Muscle of arm (tissue), 12 donors: ENCODE measurements around the gene SIGLEC9. TPM values are rescaled to one million over a fixed set of nuclear protein-coding genes. Genes with fewer than 3 reads are reported as not detected.

Experiments
- DNase-seq: peaks from one replicate; pipeline ENCODE4 v3.0.0-alpha.2; 2013
- polyA plus RNA-seq, 12 donors: library from polyadenylated mRNA; unstranded; fragments of 120-200 nt; gene quantifications; one replicate each; pipeline ENCODE4 v1.2.1, GENCODE V29; 2013; ENCODE audit not compliant: insufficient read length in 12 of 12

The SIGLEC9 gene
- polyA plus RNA-seq, 12 donors, result 0.41 to 2.3 (median 0.87) TPM; not detected in 2

- DNase-seq, result no peak
These were observed 2.4 kb upstream of the SIGLEC9 start for GRCh38 chr19:51122112-51122981.

GRCh38 chr19:51123381-51123800, 1.3 kb upstream of the SIGLEC9 start:
- no peak for DNase-seq

DNA sequence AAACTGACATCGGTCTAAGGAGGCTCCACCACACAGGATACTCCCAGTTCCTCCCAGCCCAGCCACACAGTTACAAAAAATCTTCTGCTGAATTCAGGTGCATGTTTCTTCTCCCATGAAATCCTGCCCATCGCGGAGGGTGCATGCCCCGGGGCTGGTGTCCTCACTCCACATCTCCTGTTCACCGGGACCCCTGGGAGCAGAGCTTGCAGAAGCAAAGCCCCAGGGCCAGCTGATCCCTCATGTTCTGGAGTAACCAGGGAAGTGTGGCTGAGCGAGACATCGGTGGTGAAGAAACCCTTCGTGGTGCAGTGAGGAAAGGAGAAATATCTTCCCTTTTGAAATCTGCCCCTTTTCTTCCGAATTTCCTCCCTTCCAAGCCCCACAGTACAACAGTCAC, 904 bp upstream of the SIGLEC9 start:
- no peak for DNase-seq

DNA sequence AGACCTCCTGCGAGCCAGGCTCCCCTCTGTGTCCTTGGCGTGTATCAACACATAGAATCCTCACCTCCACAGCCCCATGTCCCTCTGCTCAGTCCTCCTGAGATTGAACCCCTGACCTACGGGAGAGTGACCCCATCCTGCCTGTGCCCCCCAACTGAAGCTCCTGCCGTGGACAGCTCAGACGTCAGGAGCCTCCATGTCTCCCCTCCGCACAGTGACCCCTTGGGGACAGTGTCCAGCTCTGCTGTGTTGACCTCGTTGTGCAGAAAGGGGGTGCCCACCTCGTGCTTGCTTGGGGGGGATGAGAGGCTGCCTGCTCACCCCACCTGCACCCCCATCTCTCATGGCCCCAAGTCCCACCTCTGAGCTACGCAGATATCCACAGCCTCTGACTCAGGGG, 490 bp upstream of the SIGLEC9 start:
- no peak for DNase-seq

DNA sequence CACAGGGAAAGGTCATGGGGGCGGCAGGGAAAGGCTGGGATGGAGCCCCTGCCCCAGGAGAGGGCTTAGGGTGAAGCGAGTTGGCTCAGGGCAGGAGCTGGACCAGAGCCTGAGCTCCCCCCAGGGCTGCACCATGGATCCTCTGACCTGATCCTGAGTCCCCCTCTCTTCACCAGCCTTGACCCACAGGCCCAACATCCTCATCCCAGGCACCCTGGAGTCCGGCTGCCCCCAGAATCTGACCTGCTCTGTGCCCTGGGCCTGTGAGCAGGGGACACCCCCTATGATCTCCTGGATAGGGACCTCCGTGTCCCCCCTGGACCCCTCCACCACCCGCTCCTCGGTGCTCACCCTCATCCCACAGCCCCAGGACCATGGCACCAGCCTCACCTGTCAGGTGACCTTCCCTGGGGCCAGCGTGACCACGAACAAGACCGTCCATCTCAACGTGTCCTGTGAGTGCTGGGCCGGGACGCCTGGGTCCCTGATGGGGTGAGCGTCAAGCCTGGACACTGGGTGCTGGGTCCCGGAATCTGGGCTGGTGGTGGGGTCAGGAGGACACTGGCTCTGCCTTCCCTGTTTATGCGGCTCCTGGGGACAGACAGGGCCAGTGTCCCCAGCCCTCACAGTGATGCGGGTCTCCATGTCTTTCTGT, 842 bp downstream of the SIGLEC9 start:
- no peak for DNase-seq

DNA sequence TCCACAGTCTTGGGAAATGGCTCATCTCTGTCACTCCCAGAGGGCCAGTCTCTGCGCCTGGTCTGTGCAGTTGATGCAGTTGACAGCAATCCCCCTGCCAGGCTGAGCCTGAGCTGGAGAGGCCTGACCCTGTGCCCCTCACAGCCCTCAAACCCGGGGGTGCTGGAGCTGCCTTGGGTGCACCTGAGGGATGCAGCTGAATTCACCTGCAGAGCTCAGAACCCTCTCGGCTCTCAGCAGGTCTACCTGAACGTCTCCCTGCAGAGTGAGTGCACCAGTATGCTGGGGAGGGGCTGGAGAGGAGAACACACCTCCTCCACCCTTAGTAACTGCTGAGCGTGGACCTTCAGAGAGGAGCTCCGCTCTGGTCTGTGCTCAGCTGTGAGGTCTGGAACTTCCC, 2.3 kb downstream of the SIGLEC9 start:
- no peak for DNase-seq

DNA sequence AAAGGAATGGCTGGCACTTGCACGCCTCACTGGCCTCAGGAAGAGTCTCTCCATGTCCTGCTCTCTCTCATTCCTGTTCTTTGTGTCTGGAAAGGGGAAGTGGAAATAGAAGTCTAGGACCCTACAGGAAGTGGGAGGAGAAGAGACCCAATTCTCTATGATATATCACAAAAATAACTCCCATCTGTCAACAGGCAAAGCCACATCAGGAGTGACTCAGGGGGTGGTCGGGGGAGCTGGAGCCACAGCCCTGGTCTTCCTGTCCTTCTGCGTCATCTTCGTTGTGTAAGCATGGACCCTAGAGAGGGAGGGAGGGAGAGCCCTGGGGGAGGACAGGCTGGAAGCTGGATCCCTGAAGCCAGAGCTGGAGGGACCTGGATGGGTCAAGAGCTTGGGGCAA, 3.0 kb downstream of the SIGLEC9 start:
- DNase-seq, result no peak

GRCh38 chr19:51128227-51128626, 3.5 kb downstream of the SIGLEC9 start:
- DNase-seq, result no peak

GRCh38 chr19:51129716-51130115, 5.0 kb downstream of the SIGLEC9 start:
- DNase-seq, result no peak

DNA sequence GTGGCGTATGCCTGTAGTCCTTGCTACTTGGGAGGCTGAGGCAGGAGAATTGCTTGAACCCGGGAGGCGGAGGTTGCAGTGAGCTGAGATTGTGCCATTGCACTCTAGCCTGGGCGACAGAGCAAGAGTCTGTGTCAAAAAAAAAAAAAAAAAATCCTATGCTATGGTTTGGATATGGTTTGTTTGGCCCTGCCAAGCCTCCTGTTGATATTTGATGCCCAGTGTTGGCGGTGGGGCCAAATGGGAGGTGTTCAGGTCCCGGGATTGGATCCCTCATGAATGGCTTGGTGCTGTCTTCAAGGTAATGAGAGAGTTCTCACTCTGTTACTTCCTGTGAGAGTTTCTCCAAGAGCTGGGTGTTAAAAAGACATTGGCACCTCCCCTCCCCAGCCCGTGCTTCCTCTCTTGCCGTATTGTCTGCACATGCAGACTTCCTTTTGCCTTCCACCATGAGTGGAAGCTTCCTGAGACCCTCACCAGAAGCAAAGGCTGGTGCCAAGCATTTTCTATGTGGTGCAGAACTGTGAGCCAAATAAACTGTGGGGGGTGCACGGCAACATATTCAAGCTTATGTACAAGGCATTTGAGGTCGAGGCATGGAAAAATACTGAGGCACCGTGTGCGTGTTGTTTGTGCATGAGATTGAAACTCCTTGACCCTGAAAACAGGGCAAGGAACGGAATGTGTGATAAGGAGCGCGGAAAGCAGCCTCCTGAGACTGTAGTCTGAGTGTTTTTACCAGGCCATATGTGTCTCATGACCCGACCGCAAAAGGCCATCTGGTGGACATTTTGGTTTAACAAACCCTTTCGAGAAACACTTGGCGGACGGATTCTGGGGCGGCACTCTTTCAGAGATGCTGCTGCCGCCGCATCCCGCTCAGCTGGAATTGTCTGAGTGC, 7.3 kb downstream of the SIGLEC9 start:
- no peak for DNase-seq

DNA sequence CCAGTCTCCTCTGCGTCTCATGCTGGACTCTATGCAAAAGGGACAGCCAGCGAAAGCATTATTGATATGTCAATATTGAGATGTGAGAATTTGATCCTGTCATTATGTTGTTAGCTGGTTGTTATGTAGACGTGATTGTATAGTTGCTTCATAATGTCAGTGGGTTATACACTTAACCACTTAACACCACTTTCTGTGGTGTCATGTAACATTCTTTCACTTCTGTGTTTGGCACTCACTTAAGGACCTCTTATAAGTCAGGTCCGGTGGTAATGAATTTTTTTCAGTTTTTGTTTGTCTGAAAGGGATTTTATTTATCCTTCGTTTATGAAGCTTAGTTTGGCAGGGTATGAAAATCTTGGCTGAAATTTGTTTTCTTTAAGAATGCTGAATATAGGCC, 10.3 kb downstream of the SIGLEC9 start:
- no peak for DNase-seq

GRCh38 chr19:51135986-51136762, 11.5 kb downstream of the SIGLEC9 start:
- no peak for DNase-seq

DNA sequence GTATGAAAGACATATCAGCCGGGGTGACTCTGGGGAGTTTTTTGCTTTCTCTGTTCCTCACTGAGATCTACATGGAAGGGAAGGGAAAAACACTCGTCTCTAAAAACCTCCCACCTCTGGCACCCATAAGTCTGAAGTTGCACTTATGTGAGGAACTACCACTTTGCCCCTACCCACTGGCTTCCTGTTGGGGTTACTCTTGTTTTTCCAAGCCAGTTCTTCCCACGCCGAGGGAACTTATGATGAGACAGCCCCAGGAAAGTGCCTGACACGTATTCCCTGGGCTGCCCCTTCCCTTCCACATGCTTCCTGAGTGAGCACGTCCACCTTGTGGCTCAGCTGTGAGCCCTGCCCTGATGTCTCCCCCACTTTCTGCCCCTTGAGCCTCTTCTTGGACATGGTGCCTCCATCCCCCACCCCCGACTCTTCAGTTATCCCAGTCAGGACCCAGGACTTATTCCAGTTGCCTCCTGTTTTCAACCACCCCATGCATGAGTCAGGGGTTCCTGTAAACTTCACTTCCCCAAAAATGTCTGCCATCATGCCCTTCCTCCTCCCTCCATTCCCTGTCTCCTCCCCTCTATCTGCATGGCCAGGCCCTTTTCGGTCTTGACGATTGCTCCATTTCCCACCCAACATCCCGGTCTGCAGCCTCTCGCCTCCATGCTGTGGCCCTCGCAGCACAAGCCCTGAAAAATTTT, 12.3 kb downstream of the SIGLEC9 start:
- no peak for DNase-seq

DNA sequence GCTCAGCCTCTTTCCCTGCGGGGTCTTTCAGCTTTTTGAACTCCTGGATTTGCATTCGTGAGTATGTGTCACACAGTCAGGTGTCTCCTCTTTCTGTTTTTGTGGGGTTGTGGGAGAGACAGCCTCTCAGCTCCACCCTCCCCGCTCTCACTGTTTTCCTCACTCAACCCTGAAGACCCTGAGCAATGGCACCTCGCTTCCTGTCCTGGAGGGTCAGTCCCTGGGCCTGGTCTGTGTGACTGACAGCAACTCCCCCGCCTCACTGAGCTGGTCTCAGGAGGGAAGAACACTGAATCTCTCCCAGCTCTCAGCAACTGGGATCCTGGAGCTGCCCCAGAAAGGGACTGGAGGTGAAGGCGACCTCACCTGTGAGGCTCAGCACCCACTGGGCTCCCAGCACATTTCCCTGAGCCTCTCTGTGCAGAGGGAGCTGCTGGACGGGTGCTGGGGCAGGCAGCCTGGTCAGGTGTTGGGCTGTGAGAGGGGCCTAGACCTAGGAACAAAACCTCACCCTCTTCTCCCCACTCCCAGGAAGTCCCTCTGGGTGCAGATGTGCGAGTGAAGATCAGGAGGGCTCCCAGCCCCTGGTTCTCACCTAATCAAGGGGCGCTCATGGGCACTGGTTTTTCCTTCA, 13.2 kb downstream of the SIGLEC9 start:
- no peak for DNase-seq

GRCh38 chr19:51138549-51138979, 13.9 kb downstream of the SIGLEC9 start:
- DNase-seq, result no peak

DNA sequence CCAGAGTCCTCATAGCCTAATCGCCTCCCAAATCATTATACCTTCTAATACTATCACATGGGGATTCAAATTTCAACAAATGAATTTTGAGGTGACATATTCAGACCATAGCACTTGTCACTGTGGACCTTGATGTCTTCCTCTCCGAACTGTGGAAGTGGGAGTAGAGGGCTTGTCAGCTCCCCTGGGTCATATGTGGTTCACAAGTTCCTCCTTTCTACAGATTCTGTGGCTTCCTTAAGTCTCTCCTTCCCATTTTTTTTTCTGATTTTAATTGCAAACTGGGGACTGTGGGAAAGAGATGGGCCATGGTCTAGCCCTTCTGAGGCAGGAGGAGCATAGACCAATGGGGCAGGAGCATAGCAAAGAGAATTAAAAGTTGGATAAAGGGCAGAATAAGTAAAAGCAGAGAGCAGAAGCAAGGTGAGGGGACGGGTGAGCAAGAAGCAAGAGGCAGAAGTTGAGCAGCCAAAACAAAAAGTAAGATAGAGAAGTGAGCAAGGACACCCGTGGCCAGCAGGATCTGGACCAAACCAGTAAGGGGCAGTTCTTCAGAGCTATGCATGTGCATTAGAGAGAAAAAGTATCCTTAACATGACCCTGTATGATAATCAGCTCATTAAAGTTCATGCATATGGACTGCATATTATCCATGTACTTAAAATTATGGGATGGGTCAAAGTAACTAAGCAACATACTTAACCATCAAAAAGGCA, 14.8 kb downstream of the SIGLEC9 start:
- no peak for DNase-seq

- DNase-seq, result no peak
These were observed 15.7 kb downstream of the SIGLEC9 start for GRCh38 chr19:51140441-51140840.

DNA sequence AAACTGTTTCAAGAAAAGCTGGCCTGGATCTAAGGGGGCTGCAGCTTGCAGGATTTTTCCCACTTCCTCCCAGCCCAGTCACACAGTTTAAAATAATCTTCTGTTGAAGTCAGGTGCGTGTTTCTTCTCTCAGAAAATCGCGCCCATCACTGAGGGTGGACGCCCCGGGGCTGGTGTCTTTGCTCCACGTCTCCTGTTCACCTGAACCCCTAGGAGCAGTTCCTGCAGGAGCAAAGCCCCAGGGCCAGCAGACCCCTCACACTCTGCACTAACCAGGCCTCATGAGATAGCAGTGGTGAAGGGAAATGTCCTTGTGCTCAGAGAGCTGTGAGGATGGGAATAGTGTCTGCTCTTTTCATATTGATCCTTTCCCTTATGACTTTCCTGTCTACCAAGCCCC, 16.5 kb downstream of the SIGLEC9 start:
- no peak for DNase-seq

GRCh38 chr19:51142119-51142518, 17.4 kb downstream of the SIGLEC9 start, which contains the start of gene SIGLEC7:
Gene SIGLEC7, plus strand, starts transcription at chr19:51142301. Its CDS starts 69 bp downstream, at chr19:51142370.
- DNase-seq, result no peak
